OCI-LY7 (cell line): Measurements from ENCODE around the gene NEK2.

Experiments used
- CTCF ChIP-seq: fragments of 200-600 bp; sonication (generic); conservative IDR thresholded peaks from 2 replicates; pipeline ENCODE4 v1.5.1; 2014; ENCODE audit warnings: mild to moderate bottlenecking, antibody characterized with exemption, low read length, moderate library complexity, mixed read lengths
- EZH2phosphoT487 ChIP-seq: fragments of 200-600 bp; sonication (generic); IDR thresholded peaks from 2 replicates; pipeline ENCODE4 v1.6.1; 2018; ENCODE audit warnings: low read depth, borderline replicate concordance, mild to moderate bottlenecking, mixed run types, antibody characterized with exemption, low read length, moderate library complexity, mixed read lengths

GRCh38 chr1:211613108-211613947, 62.1 kb downstream of the NEK2 start:
- no peak for TF ChIP-seq CTCF
- no peak for TF ChIP-seq EZH2phosphoT487
